K562 (cell line): ENCODE results near the gene KCNJ9. TPM values are rescaled to one million over a fixed set of nuclear protein-coding genes. Genes with fewer than 3 reads are reported as not detected.

Source experiments
- ARHGAP35 ChIP-seq: fragments of 450-650 bp; IDR thresholded peaks from 2 replicates; pipeline ENCODE4 v1.6.1; 2018; ENCODE audit not compliant: partially characterized antibody
- CBFB ChIP-seq: sonication (generic); formaldehyde crosslinking; IDR thresholded peaks from 2 replicates; pipeline ENCODE4 v1.4.0; 2020; ENCODE audit warnings: mild to moderate bottlenecking, missing genetic modification reagents
- CHD2 ChIP-seq: IDR thresholded peaks from 2 replicates; pipeline ENCODE4 v1.6.1; 2011; ENCODE audit warnings: low read depth, low read length
- ILF3 ChIP-seq: fragments of 450-650 bp; IDR thresholded peaks from 2 replicates; pipeline ENCODE4 v1.6.1; 2018; ENCODE audit warnings: antibody characterized with exemption, mild to moderate bottlenecking, moderate library complexity, borderline replicate concordance
- MAZ ChIP-seq, 2 experiments: fragments of 450-650 bp in 1 of 2; sonication (generic) in 1 of 2; formaldehyde crosslinking; IDR thresholded peaks in 1 of 2; conservative IDR thresholded peaks in 1 of 2; 2 replicates each; pipeline versions ENCODE4 v1.4.0 to v1.5.0; 2020; ENCODE audit warnings: mild to moderate bottlenecking in 1 of 2, missing genetic modification reagents in 1 of 2
- NCOA4 ChIP-seq: fragments of 450-650 bp; IDR thresholded peaks from 2 replicates; pipeline ENCODE4 v1.6.1; 2018; ENCODE audit warnings: mild to moderate bottlenecking; ENCODE audit not compliant: partially characterized antibody
- NFXL1 ChIP-seq: fragments of 450-650 bp; formaldehyde crosslinking; IDR thresholded peaks from 2 replicates; pipeline ENCODE4 v1.4.0; 2021; ENCODE audit warnings: mild to moderate bottlenecking
- SLC30A9 ChIP-seq: fragments of 250-450 bp; sonication (Bioruptor Pico); IDR thresholded peaks from 2 replicates; pipeline ENCODE4 v1.8.0; 2022; ENCODE audit warnings: mild to moderate bottlenecking, moderate library complexity
- STAT5B ChIP-seq: fragments of 250-450 bp; sonication (Bioruptor Pico); IDR thresholded peaks from 2 replicates; pipeline ENCODE4 v1.8.0; 2021; ENCODE audit warnings: mild to moderate bottlenecking, inconsistent platforms
- ZBTB1 ChIP-seq: sonication (generic); formaldehyde crosslinking; IDR thresholded peaks from 2 replicates; pipeline ENCODE4 v1.8.1; 2023; ENCODE audit warnings: missing genetic modification reagents, low read depth, mild to moderate bottlenecking, borderline replicate concordance
- ZC3H11A ChIP-seq: IDR thresholded peaks from 2 replicates; pipeline ENCODE4 v1.6.1; 2012; ENCODE audit warnings: low read depth, low read length, improper control_type of control experiment
- ZNF23 ChIP-seq: fragments of 250-450 bp; sonication (Bioruptor Pico); IDR thresholded peaks from 2 replicates; pipeline ENCODE4 v1.4.0; 2020; ENCODE audit warnings: mild to moderate bottlenecking
- ZNF444 ChIP-seq: fragments of 250-450 bp; sonication (Bioruptor Pico); IDR thresholded peaks from 2 replicates; pipeline ENCODE4 v1.4.0; 2020; ENCODE audit warnings: mild to moderate bottlenecking, moderate library complexity
- polyA plus RNA-seq, 8 experiments: library from polyadenylated mRNA; depleted of rRNA in 4 of 8; stranded (reverse) in 5 of 8; unstranded in 3 of 8; fragments of >200 nt; fragmentation: Nextera tagmentation in 2 of 8; fragmentation: Illumina TruSeq in 1 of 8; extraction: Ambion mirVana in 2 of 8; extraction: Trizol in 1 of 8; gene quantifications; 2 replicates each; pipeline versions ENCODE4 v1.2.1 to v1.2.3, GENCODE V29; 2011 to 2014; ENCODE audit warnings: inconsistent platforms in 1 of 8, missing spikeins in 1 of 8
- total RNA-seq, 7 experiments: library from RNA; depleted of rRNA in 6 of 7; stranded (reverse); fragments of >200 nt in 6 of 7; fragmentation: Illumina TruSeq in 2 of 7; extraction: Trizol in 2 of 7; gene quantifications; 2 replicates each; pipeline versions ENCODE4 v1.2.1 to v1.2.3, GENCODE V29; 2011 to 2021; ENCODE audit warnings: low replicate concordance in 1 of 7
- TF ChIP-seq, protein P1 (sequence below), 2 experiments: fragments of 450-650 bp in 1 of 2; sonication (generic) in 1 of 2; formaldehyde crosslinking in 1 of 2; IDR thresholded peaks; 2 replicates each; pipeline versions ENCODE4 v1.7.1 to v1.9.0; 2016 to 2022; ENCODE audit warnings: inconsistent platforms in 1 of 2, mild to moderate bottlenecking in 1 of 2, missing genetic modification reagents in 1 of 2
- TF ChIP-seq, protein P2 (sequence below), 2 experiments: fragments of 450-650 bp in 1 of 2; IDR thresholded peaks; 2 replicates each; pipeline ENCODE4 v1.6.1; 2011 to 2017; ENCODE audit warnings: low read depth in 2 of 2, antibody characterized with exemption in 1 of 2, borderline replicate concordance in 1 of 2, low read length in 1 of 2, mild to moderate bottlenecking in 1 of 2, mixed read lengths in 1 of 2; ENCODE audit not compliant: control insufficient read depth in 1 of 2

Gene KCNJ9
- total and polyA plus RNA-seq, 9 of the 15 experiments (the other 6 are each of a cell fraction or from before 2014, with no cell fraction given) = not detected

DNA sequence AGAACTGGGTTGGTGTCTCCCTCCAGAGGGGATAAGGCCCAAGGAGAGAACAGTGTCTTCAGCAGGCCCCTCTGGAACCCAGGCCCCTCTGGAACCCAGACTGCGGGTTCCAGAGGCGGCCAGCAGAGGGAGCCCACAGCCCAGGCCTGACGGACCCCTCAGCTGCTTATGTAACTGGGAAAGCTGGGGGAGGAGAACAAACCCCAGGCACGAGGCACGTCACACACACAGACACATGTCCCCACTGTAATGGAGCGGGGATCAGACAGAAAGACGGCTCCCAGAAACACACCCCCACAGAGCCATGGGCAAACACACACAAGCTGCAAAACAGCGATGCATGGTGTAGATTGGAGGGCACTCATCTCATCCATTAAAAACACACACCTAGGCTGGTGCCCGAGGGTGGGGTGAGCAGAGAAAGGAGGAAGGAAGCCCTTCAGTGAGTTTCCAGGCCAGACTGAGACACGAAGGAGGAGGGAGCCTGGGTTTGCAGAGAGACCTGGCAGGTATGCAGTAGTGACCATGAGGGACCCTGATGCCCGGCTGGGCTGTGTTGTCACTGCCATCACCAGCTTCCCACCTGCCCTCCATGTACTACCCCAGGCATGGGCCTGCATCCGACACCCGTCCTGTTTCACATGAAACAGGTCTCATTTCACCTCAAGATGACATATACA is 19.8 kb downstream of the KCNJ9 start (continued):
- TF ChIP-seq, protein P1, sequence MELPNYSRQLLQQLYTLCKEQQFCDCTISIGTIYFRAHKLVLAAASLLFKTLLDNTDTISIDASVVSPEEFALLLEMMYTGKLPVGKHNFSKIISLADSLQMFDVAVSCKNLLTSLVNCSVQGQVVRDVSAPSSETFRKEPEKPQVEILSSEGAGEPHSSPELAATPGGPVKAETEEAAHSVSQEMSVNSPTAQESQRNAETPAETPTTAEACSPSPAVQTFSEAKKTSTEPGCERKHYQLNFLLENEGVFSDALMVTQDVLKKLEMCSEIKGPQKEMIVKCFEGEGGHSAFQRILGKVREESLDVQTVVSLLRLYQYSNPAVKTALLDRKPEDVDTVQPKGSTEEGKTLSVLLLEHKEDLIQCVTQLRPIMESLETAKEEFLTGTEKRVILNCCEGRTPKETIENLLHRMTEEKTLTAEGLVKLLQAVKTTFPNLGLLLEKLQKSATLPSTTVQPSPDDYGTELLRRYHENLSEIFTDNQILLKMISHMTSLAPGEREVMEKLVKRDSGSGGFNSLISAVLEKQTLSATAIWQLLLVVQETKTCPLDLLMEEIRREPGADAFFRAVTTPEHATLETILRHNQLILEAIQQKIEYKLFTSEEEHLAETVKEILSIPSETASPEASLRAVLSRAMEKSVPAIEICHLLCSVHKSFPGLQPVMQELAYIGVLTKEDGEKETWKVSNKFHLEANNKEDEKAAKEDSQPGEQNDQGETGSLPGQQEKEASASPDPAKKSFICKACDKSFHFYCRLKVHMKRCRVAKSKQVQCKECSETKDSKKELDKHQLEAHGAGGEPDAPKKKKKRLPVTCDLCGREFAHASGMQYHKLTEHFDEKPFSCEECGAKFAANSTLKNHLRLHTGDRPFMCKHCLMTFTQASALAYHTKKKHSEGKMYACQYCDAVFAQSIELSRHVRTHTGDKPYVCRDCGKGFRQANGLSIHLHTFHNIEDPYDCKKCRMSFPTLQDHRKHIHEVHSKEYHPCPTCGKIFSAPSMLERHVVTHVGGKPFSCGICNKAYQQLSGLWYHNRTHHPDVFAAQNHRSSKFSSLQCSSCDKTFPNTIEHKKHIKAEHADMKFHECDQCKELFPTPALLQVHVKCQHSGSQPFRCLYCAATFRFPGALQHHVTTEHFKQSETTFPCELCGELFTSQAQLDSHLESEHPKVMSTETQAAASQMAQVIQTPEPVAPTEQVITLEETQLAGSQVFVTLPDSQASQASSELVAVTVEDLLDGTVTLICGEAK (IDR thresholded peaks at IDR 0.05) = no peak
- TF ChIP-seq, protein P1 (CRISPR knock-in tag; IDR thresholded peaks at IDR 0.05) = no peak
- no peak for TF ChIP-seq ZNF444 (CRISPR knock-in tag)
- no peak for TF ChIP-seq NCOA4
- no peak for TF ChIP-seq CHD2
- TF ChIP-seq STAT5B (CRISPR knock-in tag) = no peak
- TF ChIP-seq ARHGAP35 = no peak
- TF ChIP-seq ZNF23 (CRISPR knock-in tag) = no peak
- no peak for TF ChIP-seq ILF3
- no peak for TF ChIP-seq NFXL1 (CRISPR knock-in tag)
- TF ChIP-seq ZBTB1 (CRISPR knock-in tag) = no peak
- 0 out of 2 replicates have a peak, but pooled peaks have one; percentile 39 for TF ChIP-seq CBFB (CRISPR knock-in tag)
- TF ChIP-seq ZC3H11A = no peak
- peak; percentile 43 to 71; a peak in 3 of 4 replicates for TF ChIP-seq MAZ (CRISPR knock-in tag; conservative IDR thresholded peaks at IDR 0.05 in 1 of 2, IDR thresholded peaks at IDR 0.05 in 1 of 2)
- TF ChIP-seq, protein P2, sequence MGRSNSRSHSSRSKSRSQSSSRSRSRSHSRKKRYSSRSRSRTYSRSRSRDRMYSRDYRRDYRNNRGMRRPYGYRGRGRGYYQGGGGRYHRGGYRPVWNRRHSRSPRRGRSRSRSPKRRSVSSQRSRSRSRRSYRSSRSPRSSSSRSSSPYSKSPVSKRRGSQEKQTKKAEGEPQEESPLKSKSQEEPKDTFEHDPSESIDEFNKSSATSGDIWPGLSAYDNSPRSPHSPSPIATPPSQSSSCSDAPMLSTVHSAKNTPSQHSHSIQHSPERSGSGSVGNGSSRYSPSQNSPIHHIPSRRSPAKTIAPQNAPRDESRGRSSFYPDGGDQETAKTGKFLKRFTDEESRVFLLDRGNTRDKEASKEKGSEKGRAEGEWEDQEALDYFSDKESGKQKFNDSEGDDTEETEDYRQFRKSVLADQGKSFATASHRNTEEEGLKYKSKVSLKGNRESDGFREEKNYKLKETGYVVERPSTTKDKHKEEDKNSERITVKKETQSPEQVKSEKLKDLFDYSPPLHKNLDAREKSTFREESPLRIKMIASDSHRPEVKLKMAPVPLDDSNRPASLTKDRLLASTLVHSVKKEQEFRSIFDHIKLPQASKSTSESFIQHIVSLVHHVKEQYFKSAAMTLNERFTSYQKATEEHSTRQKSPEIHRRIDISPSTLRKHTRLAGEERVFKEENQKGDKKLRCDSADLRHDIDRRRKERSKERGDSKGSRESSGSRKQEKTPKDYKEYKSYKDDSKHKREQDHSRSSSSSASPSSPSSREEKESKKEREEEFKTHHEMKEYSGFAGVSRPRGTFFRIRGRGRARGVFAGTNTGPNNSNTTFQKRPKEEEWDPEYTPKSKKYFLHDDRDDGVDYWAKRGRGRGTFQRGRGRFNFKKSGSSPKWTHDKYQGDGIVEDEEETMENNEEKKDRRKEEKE (IDR thresholded peaks at IDR 0.05; ENCODE audit: borderline replicate concordance in 1 of 2, control insufficient read depth in 1 of 2, low read depth in 2 of 2, low read length in 1 of 2) = no peak
- no peak for TF ChIP-seq SLC30A9
